ENCODE results near the gene STRIT1. TPM values are rescaled to one million over a fixed set of nuclear protein-coding genes. Genes with fewer than 3 reads are reported as not detected.
A peak's percentile ranks its signal among the peaks of the same experiment; 100 is the strongest.

Gene STRIT1
- total RNA-seq, 1 experiment from 2014 or later, result not detected

- no peak for DNase-seq
- Histone ChIP-seq H3K27me3 (ENCODE audit: control insufficient read depth, insufficient read depth, low read length) (no peaks in the 10 kb centered on the region), H3K36me3 (replicated peaks; ENCODE audit: control insufficient read depth, insufficient read depth, low read length) (no peaks in the 10 kb centered on the region), H3K4me3 (ENCODE audit: insufficient read depth, low read depth, low read length) (no peak overlapping the region)
Observed at GRCh38 chr3:155325263-155325835, 31.9 kb upstream of the STRIT1 start.

GRCh38 chr3:155323063-155323666, 29.7 kb upstream of the STRIT1 start:
- H3K4me3 ChIP-seq (ENCODE audit: insufficient read depth, low read depth, low read length), result no peak overlapping the region
- peak; percentile 45 for DNase-seq
- H3K27me3 ChIP-seq (ENCODE audit: control insufficient read depth, insufficient read depth, low read length), result no peaks in the 10 kb centered on the region
- H3K36me3 ChIP-seq (replicated peaks; ENCODE audit: control insufficient read depth, insufficient read depth, low read length), result no peaks in the 10 kb centered on the region

- no peaks in the 10 kb centered on the region for H3K36me3 ChIP-seq (replicated peaks; ENCODE audit: control insufficient read depth, insufficient read depth, low read length)
- H3K27me3 ChIP-seq (ENCODE audit: control insufficient read depth, insufficient read depth, low read length), result no peaks in the 10 kb centered on the region
- H3K4me3 ChIP-seq (ENCODE audit: insufficient read depth, low read depth, low read length), result no peak overlapping the region
- DNase-seq, result no peak
Observed at GRCh38 chr3:155321418-155321817, 27.9 kb upstream of the STRIT1 start.

GRCh38 chr3:155320934-155321333, 27.5 kb upstream of the STRIT1 start:
- no peak overlapping the region for H3K4me3 ChIP-seq (ENCODE audit: insufficient read depth, low read depth, low read length)
- no peak for DNase-seq
- H3K36me3 ChIP-seq (replicated peaks; ENCODE audit: control insufficient read depth, insufficient read depth, low read length), result no peaks in the 10 kb centered on the region
- H3K27me3 ChIP-seq (ENCODE audit: control insufficient read depth, insufficient read depth, low read length), result no peaks in the 10 kb centered on the region

- H3K27me3 ChIP-seq (ENCODE audit: control insufficient read depth, insufficient read depth, low read length), result no peaks in the 10 kb centered on the region
- no peaks in the 10 kb centered on the region for H3K36me3 ChIP-seq (replicated peaks; ENCODE audit: control insufficient read depth, insufficient read depth, low read length)
- H3K4me3 ChIP-seq (ENCODE audit: insufficient read depth, low read depth, low read length), result no peak overlapping the region
- DNase-seq, result no peak
Observed at GRCh38 chr3:155318740-155319139, 25.3 kb upstream of the STRIT1 start.

GRCh38 chr3:155317211-155317610, 23.7 kb upstream of the STRIT1 start:
- Histone ChIP-seq H3K27me3 (ENCODE audit: control insufficient read depth, insufficient read depth, low read length) (no peaks in the 10 kb centered on the region), H3K36me3 (replicated peaks; ENCODE audit: control insufficient read depth, insufficient read depth, low read length) (no peaks in the 10 kb centered on the region), H3K4me3 (ENCODE audit: insufficient read depth, low read depth, low read length) (no peak overlapping the region)
- no peak for DNase-seq

GRCh38 chr3:155316426-155316825, 22.9 kb upstream of the STRIT1 start:
- DNase-seq, result no peak
- no peaks in the 10 kb centered on the region for H3K36me3 ChIP-seq (replicated peaks; ENCODE audit: control insufficient read depth, insufficient read depth, low read length)
- no peak overlapping the region for H3K4me3 ChIP-seq (ENCODE audit: insufficient read depth, low read depth, low read length)
- no peaks in the 10 kb centered on the region for H3K27me3 ChIP-seq (ENCODE audit: control insufficient read depth, insufficient read depth, low read length)

GRCh38 chr3:155313916-155314315, 20.4 kb upstream of the STRIT1 start:
- Histone ChIP-seq H3K36me3 (replicated peaks; ENCODE audit: control insufficient read depth, insufficient read depth, low read length) (no peaks in the 10 kb centered on the region), H3K4me3 (ENCODE audit: insufficient read depth, low read depth, low read length) (no peak overlapping the region), H3K27me3 (ENCODE audit: control insufficient read depth, insufficient read depth, low read length) (no peaks in the 10 kb centered on the region)
- DNase-seq, result no peak

- no peak for DNase-seq
- Histone ChIP-seq H3K4me3 (ENCODE audit: insufficient read depth, low read depth, low read length) (no peak overlapping the region), H3K36me3 (replicated peaks; ENCODE audit: control insufficient read depth, insufficient read depth, low read length) (no peaks in the 10 kb centered on the region), H3K27me3 (ENCODE audit: control insufficient read depth, insufficient read depth, low read length) (no peaks in the 10 kb centered on the region)
Observed at GRCh38 chr3:155313300-155313699, 19.8 kb upstream of the STRIT1 start.

GRCh38 chr3:155312781-155313180, 19.3 kb upstream of the STRIT1 start:
- H3K36me3 ChIP-seq (replicated peaks; ENCODE audit: control insufficient read depth, insufficient read depth, low read length), result no peaks in the 10 kb centered on the region
- H3K4me3 ChIP-seq (ENCODE audit: insufficient read depth, low read depth, low read length), result no peak overlapping the region
- no peaks in the 10 kb centered on the region for H3K27me3 ChIP-seq (ENCODE audit: control insufficient read depth, insufficient read depth, low read length)
- DNase-seq, result no peak

- no peaks in the 10 kb centered on the region for H3K36me3 ChIP-seq (replicated peaks; ENCODE audit: control insufficient read depth, insufficient read depth, low read length)
- DNase-seq, result peak; percentile 9
- no peak overlapping the region for H3K4me3 ChIP-seq (ENCODE audit: insufficient read depth, low read depth, low read length)
- no peaks in the 10 kb centered on the region for H3K27me3 ChIP-seq (ENCODE audit: control insufficient read depth, insufficient read depth, low read length)
Observed at GRCh38 chr3:155309581-155309980, 16.1 kb upstream of the STRIT1 start.

GRCh38 chr3:155308831-155309230, 15.3 kb upstream of the STRIT1 start:
- Histone ChIP-seq H3K4me3 (ENCODE audit: insufficient read depth, low read depth, low read length) (no peak overlapping the region), H3K27me3 (ENCODE audit: control insufficient read depth, insufficient read depth, low read length) (no peaks in the 10 kb centered on the region), H3K36me3 (replicated peaks; ENCODE audit: control insufficient read depth, insufficient read depth, low read length) (no peaks in the 10 kb centered on the region)
- DNase-seq, result no peak

- H3K4me3 ChIP-seq (ENCODE audit: insufficient read depth, low read depth, low read length), result no peak overlapping the region
- no peaks in the 10 kb centered on the region for H3K27me3 ChIP-seq (ENCODE audit: control insufficient read depth, insufficient read depth, low read length)
- no peaks in the 10 kb centered on the region for H3K36me3 ChIP-seq (replicated peaks; ENCODE audit: control insufficient read depth, insufficient read depth, low read length)
- no peak for DNase-seq
Observed at GRCh38 chr3:155307183-155307582, 13.7 kb upstream of the STRIT1 start.

GRCh38 chr3:155304394-155304793, 10.9 kb upstream of the STRIT1 start:
- Histone ChIP-seq H3K36me3 (replicated peaks; ENCODE audit: control insufficient read depth, insufficient read depth, low read length) (no peaks in the 10 kb centered on the region), H3K4me3 (ENCODE audit: insufficient read depth, low read depth, low read length) (no peak overlapping the region), H3K27me3 (ENCODE audit: control insufficient read depth, insufficient read depth, low read length) (no peaks in the 10 kb centered on the region)
- no peak for DNase-seq

- Histone ChIP-seq H3K36me3 (replicated peaks; ENCODE audit: control insufficient read depth, insufficient read depth, low read length) (no peaks in the 10 kb centered on the region), H3K4me3 (ENCODE audit: insufficient read depth, low read depth, low read length) (no peak overlapping the region), H3K27me3 (ENCODE audit: control insufficient read depth, insufficient read depth, low read length) (no peaks in the 10 kb centered on the region)
- no peak for DNase-seq
Observed at GRCh38 chr3:155303540-155304097, 10.1 kb upstream of the STRIT1 start.
